ENCODE results near the gene QRICH1.

- TF ChIP-seq CTCF (IDR thresholded peaks at IDR 0.05), result no peak
- no peak for TF ChIP-seq POLR2A (IDR thresholded peaks at IDR 0.05)
Observed at GRCh38 chr3:49076646-49077045, 17.2 kb downstream of the QRICH1 start.
